Central memory CD8-positive, alpha-beta T cell (primary cell): Measurements from ENCODE around the gene ATP8B4.

Experiments
- ATAC-seq: fragments of 150-1000 bp; cut with Tn5 transposase; replicated peaks from 2 replicates; pipeline ENCODE4 v1.10.0; 2022; ENCODE audit warnings: mild to moderate bottlenecking, moderate FRiP score, moderate number of reproducible peaks; ENCODE audit not compliant: poor library complexity, severe bottlenecking; ENCODE audit errors: extremely low read depth
- DNase-seq, 2 donors: peaks; one replicate each; pipeline ENCODE4 v3.0.0; 2021; ENCODE audit warnings: low spot score in 2 of 2
- H3K27ac Mint-ChIP-seq: one replicate; pipeline ENCODE4 v1.8.0; 2022; ENCODE audit warnings: low read depth, mild to moderate bottlenecking, moderate library complexity, mixed read lengths
- H3K27me3 Mint-ChIP-seq: one replicate; pipeline ENCODE4 v1.8.0; 2022; ENCODE audit warnings: mixed read lengths
- H3K36me3 Mint-ChIP-seq: one replicate; pipeline ENCODE4 v1.8.0; 2022; ENCODE audit warnings: mild to moderate bottlenecking, moderate library complexity, mixed read lengths; ENCODE audit not compliant: insufficient read depth
- H3K4me1 Mint-ChIP-seq: one replicate; pipeline ENCODE4 v1.8.0; 2022; ENCODE audit warnings: mixed read lengths
- H3K4me3 Mint-ChIP-seq: one replicate; pipeline ENCODE4 v1.8.0; 2022; ENCODE audit warnings: mild to moderate bottlenecking, moderate library complexity, mixed read lengths
- H3K9me3 Mint-ChIP-seq: one replicate; pipeline ENCODE4 v1.8.0; 2022; ENCODE audit warnings: mixed read lengths

ATP8B4 gene

DNA sequence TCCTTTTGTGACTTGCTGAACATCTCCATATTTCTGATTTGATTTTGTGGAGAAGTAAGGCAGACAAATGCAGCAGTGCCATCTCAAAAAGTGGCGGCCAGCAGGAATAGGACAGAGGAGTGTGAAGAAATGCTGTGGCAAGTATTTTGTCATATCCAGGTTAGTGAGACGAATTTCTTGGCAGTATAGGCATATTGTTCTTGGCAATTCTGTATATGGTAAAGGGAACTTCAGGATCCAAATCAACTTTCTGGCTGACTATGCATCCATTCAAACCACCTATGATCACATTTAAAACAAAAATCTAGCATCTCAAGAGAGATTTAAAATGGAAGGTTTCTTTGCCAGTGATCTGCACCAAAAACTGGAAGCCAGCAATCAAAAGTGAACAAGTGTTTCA lies 270.2 kb downstream of the ATP8B4 start:
- no peaks in the 10 kb centered on the region for H3K27me3 Mint-ChIP-seq
- H3K9me3 Mint-ChIP-seq, result no peaks in the 10 kb centered on the region
- H3K4me1 Mint-ChIP-seq, result no peaks in the 10 kb centered on the region
- H3K4me3 Mint-ChIP-seq, result no peak overlapping the region
- H3K27ac Mint-ChIP-seq, result no peak overlapping the region
- H3K36me3 Mint-ChIP-seq, result no peaks in the 10 kb centered on the region
- DNase-seq, result no peak
- no peak for ATAC-seq

DNA sequence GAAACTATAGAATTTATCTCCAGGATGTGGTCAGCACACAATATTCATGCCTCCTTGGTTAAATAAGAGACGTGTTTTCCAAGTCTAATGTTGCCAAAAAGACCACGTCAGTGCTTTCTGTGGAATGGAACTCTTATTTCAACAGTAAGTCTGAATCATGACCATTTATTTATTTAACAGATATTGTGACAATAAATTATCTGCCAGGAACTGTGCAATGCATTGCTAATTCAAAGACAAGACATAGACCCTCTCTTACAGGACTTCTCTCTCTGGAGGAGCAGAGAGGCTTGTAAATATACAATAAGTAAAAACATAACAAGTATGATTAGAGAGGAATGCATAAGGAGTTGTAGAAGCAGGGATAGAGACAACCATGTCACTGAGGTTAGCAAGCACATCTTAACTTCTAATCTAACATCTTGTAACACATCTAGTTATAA lies 270.7 kb downstream of the ATP8B4 start:
- Mint-ChIP-seq H3K36me3 (no peaks in the 10 kb centered on the region), H3K4me3 (no peak overlapping the region), H3K9me3 (no peaks in the 10 kb centered on the region), H3K4me1 (no peaks in the 10 kb centered on the region), H3K27ac (no peak overlapping the region), H3K27me3 (no peaks in the 10 kb centered on the region)
- DNase-seq, result no peak
- no peak for ATAC-seq

DNA sequence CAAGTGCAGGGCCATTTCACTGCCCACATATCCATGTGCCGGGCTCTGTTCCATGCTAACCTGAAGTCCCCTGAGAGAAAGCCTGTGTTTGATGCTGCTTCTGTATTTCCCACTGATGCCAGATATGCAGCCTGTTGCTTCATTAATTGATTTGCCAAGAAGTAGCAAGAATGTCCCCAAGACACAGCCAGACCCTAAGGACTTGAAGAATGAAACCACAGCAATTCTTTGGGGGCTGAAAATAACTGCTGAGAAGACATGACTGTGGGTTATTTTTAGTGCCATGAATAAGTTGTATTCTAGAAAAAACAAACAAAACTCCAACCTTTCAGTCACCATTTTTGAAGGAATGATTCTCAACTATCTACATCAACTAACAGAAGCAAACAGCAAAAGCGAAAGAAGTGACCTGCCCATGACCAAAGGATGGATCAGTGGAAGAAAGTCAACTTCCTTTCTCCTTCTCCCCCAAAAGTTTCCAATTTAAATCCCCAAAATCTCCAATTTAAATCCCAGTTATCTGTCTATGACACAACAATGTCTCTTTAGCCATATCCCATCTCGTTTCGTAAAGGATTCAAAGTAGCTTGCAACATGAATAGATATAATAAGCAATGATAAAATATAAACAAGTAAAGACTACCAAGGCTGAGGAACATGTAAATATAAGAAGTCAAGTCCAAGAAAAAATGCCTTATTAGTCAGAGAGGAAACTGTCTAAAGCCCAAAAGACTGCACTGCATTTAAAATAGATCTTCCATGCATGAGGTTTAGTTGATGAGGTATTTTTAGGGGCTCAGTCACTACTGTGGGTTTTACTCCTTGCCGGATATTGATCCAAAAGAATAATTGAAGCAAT lies 271.4 kb downstream of the ATP8B4 start:
- Mint-ChIP-seq H3K4me1 (no peaks in the 10 kb centered on the region), H3K27me3 (no peaks in the 10 kb centered on the region), H3K36me3 (no peaks in the 10 kb centered on the region), H3K4me3 (no peak overlapping the region), H3K27ac (no peak overlapping the region), H3K9me3 (no peaks in the 10 kb centered on the region)
- no peak for ATAC-seq
- DNase-seq, result no peak

DNA sequence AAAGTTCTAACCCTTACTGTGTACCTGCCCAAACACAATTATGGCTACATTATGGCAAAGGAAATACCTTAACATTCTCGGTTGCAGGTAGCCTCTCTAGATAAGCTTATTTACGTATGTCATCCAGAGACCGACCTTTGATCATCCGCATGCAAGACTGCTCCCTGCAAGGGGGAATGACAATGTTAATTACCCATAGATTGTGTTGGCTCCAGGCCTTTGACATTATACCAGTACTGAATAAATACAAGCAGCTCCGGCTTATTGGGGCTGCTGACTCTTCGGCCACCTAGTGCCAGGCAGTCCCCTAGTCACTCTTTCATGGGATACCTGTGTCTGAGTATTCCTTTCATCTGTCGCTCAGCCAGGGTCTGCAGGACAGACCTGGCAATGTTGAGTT lies 274.6 kb downstream of the ATP8B4 start:
- no peak overlapping the region for H3K4me3 Mint-ChIP-seq
- H3K9me3 Mint-ChIP-seq, result no peaks in the 10 kb centered on the region
- DNase-seq, result no peak
- ATAC-seq, result no peak
- no peaks in the 10 kb centered on the region for H3K27me3 Mint-ChIP-seq
- H3K36me3 Mint-ChIP-seq, result no peaks in the 10 kb centered on the region
- H3K27ac Mint-ChIP-seq, result no peak overlapping the region
- H3K4me1 Mint-ChIP-seq, result no peaks in the 10 kb centered on the region

DNA sequence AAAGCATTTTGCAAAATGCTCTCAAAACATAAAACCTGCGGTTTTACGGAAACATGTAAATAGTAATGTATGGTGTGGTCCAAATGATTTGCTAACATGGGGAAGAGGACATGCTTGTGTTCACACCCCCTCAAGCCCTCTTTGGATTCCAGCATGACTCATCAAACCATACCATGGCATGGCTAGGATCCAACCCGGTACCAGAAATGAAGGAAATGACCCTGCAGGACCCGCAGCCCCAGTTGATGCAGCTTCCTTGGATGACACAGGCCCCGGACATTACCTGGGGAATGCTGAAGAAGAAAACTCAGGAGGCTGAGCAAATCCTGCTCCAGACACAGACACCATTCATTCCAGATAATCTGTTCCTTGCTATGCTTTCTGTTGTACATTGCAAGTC lies 275.3 kb downstream of the ATP8B4 start:
- Mint-ChIP-seq H3K4me1 (no peaks in the 10 kb centered on the region), H3K27ac (no peak overlapping the region), H3K9me3 (no peaks in the 10 kb centered on the region), H3K36me3 (no peaks in the 10 kb centered on the region), H3K27me3 (no peaks in the 10 kb centered on the region), H3K4me3 (no peak overlapping the region)
- DNase-seq, result no peak
- no peak for ATAC-seq

DNA sequence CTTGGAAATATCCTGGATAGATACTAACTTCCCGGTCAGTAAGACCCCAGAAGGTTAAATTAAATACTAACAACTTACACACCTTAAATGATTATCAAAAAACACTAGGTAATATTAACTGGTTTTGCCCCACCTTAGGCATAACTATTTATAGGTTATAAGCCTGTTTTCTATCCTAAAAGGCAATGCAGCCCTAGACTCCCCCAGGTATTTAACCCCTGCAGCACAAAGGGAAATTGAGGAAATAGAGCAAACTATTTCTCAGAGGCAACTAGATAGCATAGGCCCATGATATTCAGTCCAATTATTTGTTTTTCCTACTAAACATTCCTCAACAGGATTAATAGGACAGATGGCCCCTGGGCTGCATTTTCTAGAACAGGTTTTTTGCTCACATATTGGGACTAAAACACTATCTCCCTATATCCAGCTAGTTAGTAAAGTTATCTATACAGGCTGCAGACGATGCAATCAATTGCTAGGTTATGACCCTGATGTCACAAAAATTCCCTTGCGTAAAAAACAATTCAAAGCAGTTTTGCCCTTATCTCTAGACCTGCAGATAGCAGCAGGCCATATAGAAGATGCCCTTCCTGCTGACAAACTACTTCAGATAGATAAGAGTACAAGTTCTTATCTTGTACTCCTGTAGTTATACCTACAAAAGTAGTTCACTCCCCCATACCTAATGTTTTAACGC lies 276.9 kb downstream of the ATP8B4 start:
- DNase-seq (no peak), ATAC-seq (no peak)
- Mint-ChIP-seq H3K27ac (no peak overlapping the region), H3K27me3 (no peaks in the 10 kb centered on the region), H3K4me1 (no peaks in the 10 kb centered on the region), H3K9me3 (peaks cover 6% of the 10 kb centered on the region), H3K36me3 (no peaks in the 10 kb centered on the region), H3K4me3 (no peak overlapping the region)

- no peak overlapping the region for H3K27ac Mint-ChIP-seq
- no peaks in the 10 kb centered on the region for H3K4me1 Mint-ChIP-seq
- no peak overlapping the region for H3K4me3 Mint-ChIP-seq
- peaks cover 9% of the 10 kb centered on the region for H3K27me3 Mint-ChIP-seq
- DNase-seq, result no peak
- no peak for ATAC-seq
- H3K9me3 Mint-ChIP-seq, result peaks cover under 1% of the 10 kb centered on the region
- H3K36me3 Mint-ChIP-seq, result peaks cover 1% of the 10 kb centered on the region
Observed at GRCh38 chr15:49832511-49832910, 286.5 kb downstream of the ATP8B4 start.

DNA sequence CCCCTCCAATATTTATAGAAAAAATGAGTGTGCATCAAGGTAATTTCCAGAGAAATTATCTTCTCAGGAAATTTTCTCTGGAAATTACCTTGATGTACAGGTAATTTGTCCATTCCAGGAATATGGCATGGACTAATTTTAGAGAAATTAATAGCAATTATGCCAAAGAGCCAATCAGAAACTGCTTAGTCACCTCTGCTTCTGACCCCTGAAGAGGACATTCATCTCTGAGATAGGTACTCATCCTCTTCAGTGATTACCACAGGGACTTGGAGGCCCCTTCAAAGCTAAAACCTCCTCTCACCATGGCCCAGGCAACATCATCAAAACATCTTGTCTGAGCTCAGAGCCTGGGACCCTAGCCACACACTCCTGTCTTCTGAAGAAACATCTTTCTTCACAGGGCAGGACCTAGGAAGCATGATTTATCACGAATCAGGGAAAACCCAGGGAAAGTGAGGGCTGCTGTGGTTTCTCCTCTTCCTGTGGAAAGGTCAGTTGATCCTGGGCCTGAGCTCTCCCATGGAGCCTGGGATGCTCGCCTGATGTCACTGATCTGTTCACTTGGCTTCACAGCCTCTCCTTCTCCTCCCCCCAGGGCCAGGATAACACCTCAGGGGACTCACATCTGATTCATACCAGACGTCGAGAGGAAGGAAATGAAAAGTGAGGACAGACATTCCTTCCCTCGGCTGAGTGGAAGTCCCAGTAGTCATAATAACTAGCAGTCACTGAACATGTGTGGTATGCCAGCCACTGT lies 287.6 kb downstream of the ATP8B4 start:
- Mint-ChIP-seq H3K27ac (no peak overlapping the region), H3K9me3 (no peaks in the 10 kb centered on the region), H3K4me3 (no peak overlapping the region), H3K4me1 (no peaks in the 10 kb centered on the region), H3K27me3 (peaks cover 7% of the 10 kb centered on the region), H3K36me3 (peaks cover 1% of the 10 kb centered on the region)
- no peak for DNase-seq
- no peak for ATAC-seq

GRCh38 chr15:49830391-49830790 lies 288.6 kb downstream of the ATP8B4 start:
- H3K27me3 Mint-ChIP-seq, result no peaks in the 10 kb centered on the region

GRCh38 chr15:49827311-49827710 lies 291.7 kb downstream of the ATP8B4 start:
- Mint-ChIP-seq H3K4me3 (no peak overlapping the region), H3K9me3 (no peaks in the 10 kb centered on the region), H3K4me1 (no peaks in the 10 kb centered on the region), H3K36me3 (peaks cover 1% of the 10 kb centered on the region), H3K27ac (no peak overlapping the region), H3K27me3 (no peaks in the 10 kb centered on the region)
- DNase-seq (no peak), ATAC-seq (no peak)

More at GRCh38 chr15:49830391-49830790, 288.6 kb downstream of the ATP8B4 start:
- ATAC-seq (no peak), DNase-seq (no peak)
- H3K9me3 Mint-ChIP-seq, result no peaks in the 10 kb centered on the region
- H3K36me3 Mint-ChIP-seq, result peaks cover 1% of the 10 kb centered on the region
- no peak overlapping the region for H3K4me3 Mint-ChIP-seq
- no peaks in the 10 kb centered on the region for H3K4me1 Mint-ChIP-seq
- no peak overlapping the region for H3K27ac Mint-ChIP-seq

GRCh38 chr15:49826640-49827234 lies 292.3 kb downstream of the ATP8B4 start:
- Mint-ChIP-seq H3K4me3 (no peak overlapping the region), H3K9me3 (no peaks in the 10 kb centered on the region), H3K4me1 (no peaks in the 10 kb centered on the region), H3K27ac (no peak overlapping the region), H3K36me3 (peaks cover 1% of the 10 kb centered on the region), H3K27me3 (no peaks in the 10 kb centered on the region)
- no peak for DNase-seq
- no peak for ATAC-seq

- Mint-ChIP-seq H3K4me1 (no peaks in the 10 kb centered on the region), H3K36me3 (no peaks in the 10 kb centered on the region), H3K27ac (no peak overlapping the region), H3K9me3 (no peaks in the 10 kb centered on the region), H3K27me3 (no peaks in the 10 kb centered on the region), H3K4me3 (no peak overlapping the region)
- no peak for ATAC-seq
- no peak for DNase-seq
Observed at GRCh38 chr15:49824775-49825099, 294.3 kb downstream of the ATP8B4 start.
